ENCODE measurements around the gene ZNF90.

ZNF90 gene

GRCh38 chr19:20153281-20153680, 75.5 kb downstream of the ZNF90 start:
- Histone ChIP-seq H2AFZ (ENCODE audit: low read depth, low read length, severe bottlenecking) (no peak overlapping the region), H3K4me2 (ENCODE audit: low read depth, low read length, poor library complexity, severe bottlenecking) (no peak overlapping the region), H3K9ac (ENCODE audit: low read length) (no peak overlapping the region), H3K9me2 (replicated peaks; ENCODE audit: insufficient read depth, low read length) (no peaks in the 10 kb centered on the region), H4K20me1 (ENCODE audit: low read depth, low read length) (no peaks in the 10 kb centered on the region), H3K9me3 (ENCODE audit: insufficient read depth, low read length) (no peaks in the 10 kb centered on the region), H3K79me2 (ENCODE audit: insufficient read depth, low read length) (no peaks in the 10 kb centered on the region), H3K27me3 (ENCODE audit: low read length) (no peaks in the 10 kb centered on the region), H3K36me3 (ENCODE audit: low read length) (no peaks in the 10 kb centered on the region), H3K4me3 (ENCODE audit: insufficient read depth, low read length, poor library complexity, severe bottlenecking) (no peak overlapping the region), H3K27ac (ENCODE audit: low read depth, low read length) (no peak overlapping the region), H3F3A (ENCODE audit: insufficient read depth) (no peaks in the 10 kb centered on the region)
- TF ChIP-seq EZH2phosphoT487 (conservative IDR thresholded peaks at IDR 0.05; ENCODE audit: low read length), result no peak
- no peak for TF ChIP-seq CTCF (IDR thresholded peaks at IDR 0.05; ENCODE audit: insufficient read depth, low read length, poor library complexity, severe bottlenecking)

- Histone ChIP-seq H3K36me3 (ENCODE audit: low read length) (no peaks in the 10 kb centered on the region), H4K20me1 (ENCODE audit: low read depth, low read length) (no peaks in the 10 kb centered on the region), H3K9ac (ENCODE audit: low read length) (no peak overlapping the region), H3K9me3 (ENCODE audit: insufficient read depth, low read length) (no peaks in the 10 kb centered on the region), H3K9me2 (replicated peaks; ENCODE audit: insufficient read depth, low read length) (no peaks in the 10 kb centered on the region), H3K79me2 (ENCODE audit: insufficient read depth, low read length) (no peaks in the 10 kb centered on the region), H3K4me2 (ENCODE audit: low read depth, low read length, poor library complexity, severe bottlenecking) (no peak overlapping the region), H2AFZ (ENCODE audit: low read depth, low read length, severe bottlenecking) (no peak overlapping the region), H3K27ac (ENCODE audit: low read depth, low read length) (no peak overlapping the region), H3K4me3 (ENCODE audit: insufficient read depth, low read length, poor library complexity, severe bottlenecking) (no peak overlapping the region), H3K27me3 (ENCODE audit: low read length) (no peaks in the 10 kb centered on the region), H3F3A (ENCODE audit: insufficient read depth) (no peaks in the 10 kb centered on the region)
- TF ChIP-seq CTCF (IDR thresholded peaks at IDR 0.05; ENCODE audit: insufficient read depth, low read length, poor library complexity, severe bottlenecking), result no peak
- no peak for TF ChIP-seq EZH2phosphoT487 (conservative IDR thresholded peaks at IDR 0.05; ENCODE audit: low read length)
Measured at GRCh38 chr19:20154636-20155035, 76.8 kb downstream of the ZNF90 start.

- Histone ChIP-seq H3K36me3 (ENCODE audit: low read length) (no peaks in the 10 kb centered on the region), H3K4me3 (ENCODE audit: insufficient read depth, low read length, poor library complexity, severe bottlenecking) (no peak overlapping the region), H3F3A (ENCODE audit: insufficient read depth) (no peaks in the 10 kb centered on the region), H3K27me3 (ENCODE audit: low read length) (no peaks in the 10 kb centered on the region), H4K20me1 (ENCODE audit: low read depth, low read length) (no peaks in the 10 kb centered on the region), H3K9me2 (replicated peaks; ENCODE audit: insufficient read depth, low read length) (no peaks in the 10 kb centered on the region), H3K9ac (ENCODE audit: low read length) (no peak overlapping the region), H3K4me2 (ENCODE audit: low read depth, low read length, poor library complexity, severe bottlenecking) (no peak overlapping the region), H3K79me2 (ENCODE audit: insufficient read depth, low read length) (peaks cover 8% of the 10 kb centered on the region), H3K9me3 (ENCODE audit: insufficient read depth, low read length) (no peaks in the 10 kb centered on the region), H2AFZ (ENCODE audit: low read depth, low read length, severe bottlenecking) (no peak overlapping the region), H3K27ac (ENCODE audit: low read depth, low read length) (no peak overlapping the region)
- no peak for TF ChIP-seq EZH2phosphoT487 (conservative IDR thresholded peaks at IDR 0.05; ENCODE audit: low read length)
- no peak for TF ChIP-seq CTCF (IDR thresholded peaks at IDR 0.05; ENCODE audit: insufficient read depth, low read length, poor library complexity, severe bottlenecking)
Measured at GRCh38 chr19:20162821-20163220, 85.0 kb downstream of the ZNF90 start.

Data from SU-DHL-6 (cell line).